ENCODE results near the gene TPRG1. TPM values are rescaled to one million over a fixed set of nuclear protein-coding genes. Genes with fewer than 3 reads are reported as not detected.

The TPRG1 gene
- total and polyA plus RNA-seq, 2 of the 8 experiments (the other 6 are each of a cell fraction or from before 2014, with no cell fraction given), result 0.37 to 0.47 TPM

DNA sequence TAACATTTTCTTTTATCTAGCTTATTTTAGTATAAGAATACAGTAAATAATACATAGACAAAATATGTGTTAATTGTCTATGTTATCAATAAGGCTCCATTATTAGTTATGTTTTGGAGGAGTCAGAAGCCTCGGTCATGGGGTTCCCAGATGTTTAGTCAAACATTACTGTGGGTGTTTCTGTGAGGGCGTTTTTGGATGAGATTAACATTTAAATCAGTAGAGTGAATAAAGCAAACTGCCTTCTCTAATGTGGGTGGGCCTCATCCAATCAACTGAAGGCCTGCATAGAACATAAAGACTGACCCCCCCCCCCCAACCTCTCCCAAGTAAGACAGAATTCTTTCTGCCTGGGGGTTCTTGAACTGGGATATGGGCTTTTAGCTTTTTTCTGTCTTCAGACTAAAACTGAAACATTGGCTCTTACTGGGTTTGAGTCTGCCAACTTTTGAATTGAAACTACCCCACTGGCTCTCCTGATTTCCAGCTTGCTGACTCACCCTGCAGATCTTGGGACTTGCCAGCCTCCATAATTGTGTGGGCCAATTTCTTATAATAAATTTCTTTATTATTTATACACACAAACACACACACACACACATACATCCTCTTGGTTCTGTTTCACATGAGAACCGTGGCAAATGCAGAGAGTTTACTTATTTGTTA is 192.0 kb downstream of the TPRG1 start:
- Histone ChIP-seq H3K4me1 (replicated peaks in 1 of 4; ENCODE audit: control insufficient read depth in 3 of 4, insufficient read depth in 4 of 4, low read length in 3 of 4) (no peaks in the 10 kb centered on the region), H3K4me3 (ENCODE audit: extremely low read depth in 1 of 4, insufficient read depth in 2 of 4, low read depth in 3 of 4, low read length in 4 of 4) (no peak overlapping the region), H3K14ac (ENCODE audit: insufficient read length) (no peak overlapping the region), H3K79me2 (ENCODE audit: control insufficient read depth in 1 of 2, insufficient read depth in 2 of 2, low read length in 2 of 2) (no peaks in the 10 kb centered on the region), H2BK15ac (ENCODE audit: low read length) (no peak overlapping the region), H4K5ac (ENCODE audit: insufficient read length, low read depth, low read length) (no peak overlapping the region), H3K9me3 (ENCODE audit: insufficient read depth in 2 of 2, low read depth in 1 of 2, low read length in 1 of 2) (no peaks in the 10 kb centered on the region), H3K23ac (ENCODE audit: insufficient read length) (no peak overlapping the region), H3K23me2 (ENCODE audit: low read depth, low read length) (no peaks in the 10 kb centered on the region; the same call in 1 of the 2 replicates), H3K18ac (ENCODE audit: extremely low read depth, low read length) (no peak overlapping the region), H3K79me1 (ENCODE audit: low read depth, low read length) (no peaks in the 10 kb centered on the region), H2BK12ac (ENCODE audit: low read depth, low read length) (no peak overlapping the region), H2BK20ac (ENCODE audit: low read length) (no peak overlapping the region), H3K36me3 (ENCODE audit: control insufficient read depth in 2 of 4, insufficient read depth in 4 of 4, low read length in 3 of 4) (no peaks in the 10 kb centered on the region), H3K27ac (ENCODE audit: low read depth, low read length) (no peak overlapping the region), H4K20me1 (replicated peaks in 1 of 2; ENCODE audit: control insufficient read depth in 1 of 2, insufficient read depth in 2 of 2, low read length in 2 of 2) (no peaks in the 10 kb centered on the region), H4K91ac (replicated peaks; ENCODE audit: insufficient read length, low read length) (no peak overlapping the region), H2AFZ (ENCODE audit: low read length) (no peak overlapping the region), H2BK120ac (replicated peaks; ENCODE audit: low read depth, low read length) (no peak overlapping the region), H2BK5ac (ENCODE audit: low read depth, low read length) (no peak overlapping the region), H3K4ac (replicated peaks; ENCODE audit: insufficient read length, low read depth, low read length) (no peak overlapping the region), H3K56ac (replicated peaks; ENCODE audit: insufficient read length, low read depth, low read length) (no peak overlapping the region), H4K8ac (ENCODE audit: extremely low read depth, insufficient read depth, low read length) (no peak overlapping the region), H3K9ac (replicated peaks in 1 of 4; ENCODE audit: extremely low read depth in 1 of 4, low read depth in 3 of 4, low read length in 3 of 4) (no peak overlapping the region), H3K27me3 (replicated peaks in 1 of 4; ENCODE audit: control insufficient read depth in 3 of 4, extremely low read depth in 1 of 4, insufficient read depth in 3 of 4, low read length in 3 of 4) (no peaks in the 10 kb centered on the region), H2AK5ac (ENCODE audit: low read depth, low read length) (no peak overlapping the region), H3K4me2 (ENCODE audit: insufficient read depth in 1 of 2, low read depth in 2 of 2, low read length in 2 of 2) (no peak overlapping the region)
- CTCF ChIA-PET (ENCODE audit: partially characterized antibody), result no interaction called here
- POLR2A ChIA-PET (ENCODE audit: partially characterized antibody), result no interaction called here
- WGBS, 2 experiments (ENCODE audit: extremely low coverage in 1 of 2, insufficient coverage in 1 of 2, insufficient read length in 1 of 2, insufficient replicate concordance in 2 of 2, low coverage in 1 of 2, low lambda C conversion rate in 2 of 2, missing lambda C conversion rate in 1 of 2), result 95% methylated on average over 3 of the region's 3 CpGs; no CpG with 5 or more reads in 1 of the 2 experiments
- FAIRE-seq (no peak), DNase-seq (ENCODE audit: low read depth in 1 of 2, low spot score in 2 of 2) (no peak)
- no peak for TF ChIP-seq EP300 (IDR thresholded peaks at IDR 0.05; ENCODE audit: borderline replicate concordance in 1 of 2, low read depth in 2 of 2, low read length in 2 of 2)
- no peak for TF ChIP-seq BCL11A (IDR thresholded peaks at IDR 0.05; ENCODE audit: low read depth in 2 of 2, low read length in 2 of 2)
- no peak for TF ChIP-seq CHD2 (IDR thresholded peaks at IDR 0.05; ENCODE audit: low read length)
- no peak for TF ChIP-seq SIX5 (IDR thresholded peaks at IDR 0.05; ENCODE audit: low read depth, low read length)
- no peak for TF ChIP-seq SRF (IDR thresholded peaks at IDR 0.05; ENCODE audit: low read depth, low read length)
- no peak for TF ChIP-seq CEBPB (IDR thresholded peaks at IDR 0.05; ENCODE audit: low read depth, low read length)
- no peak for TF ChIP-seq YY1 (IDR thresholded peaks at IDR 0.05; ENCODE audit: low read depth, low read length)
- TF ChIP-seq MAFK (IDR thresholded peaks at IDR 0.05; ENCODE audit: low read depth, low read length), result no peak
- TF ChIP-seq SP2 (IDR thresholded peaks at IDR 0.05; ENCODE audit: low read length), result no peak
- TF ChIP-seq, protein P1, sequence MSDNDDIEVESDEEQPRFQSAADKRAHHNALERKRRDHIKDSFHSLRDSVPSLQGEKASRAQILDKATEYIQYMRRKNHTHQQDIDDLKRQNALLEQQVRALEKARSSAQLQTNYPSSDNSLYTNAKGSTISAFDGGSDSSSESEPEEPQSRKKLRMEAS (IDR thresholded peaks at IDR 0.05), result no peak
- no peak for TF ChIP-seq HDAC2 (IDR thresholded peaks at IDR 0.05; ENCODE audit: borderline replicate concordance in 1 of 2, low read depth in 2 of 2, low read length in 2 of 2)
- TF ChIP-seq, protein P2, sequence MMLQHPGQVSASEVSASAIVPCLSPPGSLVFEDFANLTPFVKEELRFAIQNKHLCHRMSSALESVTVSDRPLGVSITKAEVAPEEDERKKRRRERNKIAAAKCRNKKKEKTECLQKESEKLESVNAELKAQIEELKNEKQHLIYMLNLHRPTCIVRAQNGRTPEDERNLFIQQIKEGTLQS (IDR thresholded peaks at IDR 0.05; ENCODE audit: insufficient read depth, low read depth, low read length), result no peak

Data from H1 (cell line).